ENCODE data around the gene FOXP1.

Gene FOXP1

DNA sequence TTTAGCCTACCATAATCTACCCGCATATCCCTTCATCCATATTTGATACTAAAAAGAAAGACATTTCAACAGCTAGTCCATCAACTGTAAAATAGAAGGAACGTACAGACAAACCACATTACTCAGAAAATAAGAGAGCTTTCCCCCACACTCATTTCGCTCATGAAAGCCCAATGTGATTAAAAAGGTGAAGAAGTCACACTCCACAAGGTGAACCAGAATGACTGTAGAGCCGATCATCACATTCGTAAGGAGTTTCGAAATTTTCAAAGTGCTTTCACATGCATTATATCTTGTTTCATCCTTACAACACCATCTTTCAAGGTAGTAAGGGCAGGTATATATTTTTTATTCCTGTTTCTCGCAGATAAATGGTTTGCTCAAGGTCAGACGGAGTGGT, 225.3 kb downstream of the FOXP1 start:
- TF ChIP-seq FOXP2 (optimal IDR thresholded peaks at IDR 0.05; ENCODE audit: borderline replicate concordance, extremely low read depth, extremely low read length, insufficient read depth): no peak
- TF ChIP-seq REST (IDR thresholded peaks at IDR 0.05; ENCODE audit: insufficient read depth in 1 of 2, low read depth in 2 of 2, low read length in 2 of 2): no peak
- TF ChIP-seq TAF1 (IDR thresholded peaks at IDR 0.05; ENCODE audit: borderline replicate concordance, insufficient read depth, low read length): no peak
- TF ChIP-seq SIN3A (IDR thresholded peaks at IDR 0.05; ENCODE audit: borderline replicate concordance, insufficient read depth, low read length): no peak
- TF ChIP-seq POLR2AphosphoS5 (IDR thresholded peaks at IDR 0.05; ENCODE audit: low read depth, low read length): no peak

DNA sequence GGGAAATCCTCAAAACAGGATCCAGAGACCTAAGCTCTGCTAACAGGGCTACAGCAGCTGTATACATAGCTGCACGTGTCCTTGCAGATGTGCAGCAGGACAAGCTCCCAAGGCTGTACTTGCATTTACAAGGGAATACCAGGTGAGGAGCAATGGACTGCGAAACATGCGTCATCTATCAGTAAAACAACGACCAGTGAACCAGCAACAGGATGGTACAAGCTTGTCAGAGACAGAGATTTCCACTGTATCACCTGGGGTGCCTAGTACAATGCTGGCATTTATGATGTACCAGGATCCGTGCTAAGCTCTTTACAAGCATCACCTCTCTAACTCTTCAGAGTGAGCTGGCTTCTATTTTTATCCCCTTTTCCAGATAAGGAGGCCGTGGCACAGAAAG, 227.3 kb downstream of the FOXP1 start:
- TF ChIP-seq REST (IDR thresholded peaks at IDR 0.05; ENCODE audit: insufficient read depth in 1 of 2, low read depth in 2 of 2, low read length in 2 of 2) (no peak), POLR2AphosphoS5 (IDR thresholded peaks at IDR 0.05; ENCODE audit: low read depth, low read length) (no peak), TAF1 (IDR thresholded peaks at IDR 0.05; ENCODE audit: borderline replicate concordance, insufficient read depth, low read length) (no peak), SIN3A (IDR thresholded peaks at IDR 0.05; ENCODE audit: borderline replicate concordance, insufficient read depth, low read length) (no peak), FOXP2 (optimal IDR thresholded peaks at IDR 0.05; ENCODE audit: borderline replicate concordance, extremely low read depth, extremely low read length, insufficient read depth) (no peak)

- TF ChIP-seq FOXP2 (optimal IDR thresholded peaks at IDR 0.05; ENCODE audit: borderline replicate concordance, extremely low read depth, extremely low read length, insufficient read depth): no peak
- TF ChIP-seq POLR2AphosphoS5 (IDR thresholded peaks at IDR 0.05; ENCODE audit: low read depth, low read length): no peak
- TF ChIP-seq SIN3A (IDR thresholded peaks at IDR 0.05; ENCODE audit: borderline replicate concordance, insufficient read depth, low read length): no peak
Observed at GRCh38 chr3:71355862-71356261, 227.7 kb downstream of the FOXP1 start.

DNA sequence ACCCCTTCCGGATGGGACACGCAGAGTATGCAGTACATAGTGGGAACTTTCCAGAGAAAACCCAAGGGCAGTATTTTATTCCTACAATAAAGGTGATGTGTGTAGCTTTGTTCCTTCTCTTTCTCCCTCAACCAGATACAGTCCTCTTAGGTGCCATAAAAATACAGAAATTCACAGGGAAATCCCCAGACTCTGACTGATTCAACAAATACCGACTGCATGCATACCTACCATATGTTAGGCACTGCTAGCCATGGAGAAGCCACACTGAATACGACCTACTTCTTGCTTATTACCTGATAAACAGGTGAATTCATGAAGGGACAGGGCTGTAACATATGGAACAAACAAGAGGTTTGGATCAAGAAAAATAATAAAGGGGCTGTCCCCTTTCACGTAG, 228.5 kb downstream of the FOXP1 start:
- TF ChIP-seq SIN3A (IDR thresholded peaks at IDR 0.05; ENCODE audit: borderline replicate concordance, insufficient read depth, low read length) (no peak), REST (IDR thresholded peaks at IDR 0.05; ENCODE audit: insufficient read depth in 1 of 2, low read depth in 2 of 2, low read length in 2 of 2) (no peak), FOXP2 (optimal IDR thresholded peaks at IDR 0.05; ENCODE audit: borderline replicate concordance, extremely low read depth, extremely low read length, insufficient read depth) (no peak), POLR2AphosphoS5 (IDR thresholded peaks at IDR 0.05; ENCODE audit: low read depth, low read length) (no peak), TAF1 (IDR thresholded peaks at IDR 0.05; ENCODE audit: borderline replicate concordance, insufficient read depth, low read length) (no peak)

DNA sequence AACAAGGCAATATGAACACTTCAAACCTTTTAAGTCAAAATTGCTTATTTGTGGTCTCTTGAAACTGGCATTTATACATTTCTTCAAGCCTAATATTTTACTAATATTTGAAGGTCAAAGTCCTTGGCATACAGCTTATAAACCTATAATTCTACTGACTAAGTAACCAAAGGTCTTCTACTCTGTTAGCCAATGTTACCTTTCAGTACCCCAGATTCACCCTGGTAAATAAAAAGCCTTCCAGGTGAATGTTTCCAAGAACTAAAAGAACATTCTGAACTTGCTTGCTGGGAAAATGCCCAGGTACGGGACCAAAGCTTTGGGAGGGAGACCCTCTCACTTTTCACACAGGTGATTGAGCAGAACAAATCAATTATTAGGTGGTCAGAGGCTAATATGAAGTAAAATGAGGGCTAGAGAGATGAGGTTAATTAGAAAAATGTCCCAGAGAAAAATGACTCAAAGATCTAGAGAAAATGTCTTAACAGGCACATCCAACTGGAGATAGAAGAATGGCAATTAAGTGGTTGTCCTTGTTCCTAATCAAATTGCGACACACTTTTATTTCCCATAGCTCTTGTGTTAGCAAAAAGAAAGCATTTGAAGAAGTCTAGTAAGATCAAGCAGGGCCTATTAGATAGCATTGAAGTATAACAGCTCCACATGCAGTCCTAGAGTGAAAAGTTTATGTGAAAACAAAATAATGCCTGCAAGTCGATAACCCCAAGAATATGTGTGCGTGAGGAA, 232.0 kb downstream of the FOXP1 start:
- TF ChIP-seq SIN3A (IDR thresholded peaks at IDR 0.05; ENCODE audit: borderline replicate concordance, insufficient read depth, low read length): no peak
- no peak for TF ChIP-seq TAF1 (IDR thresholded peaks at IDR 0.05; ENCODE audit: borderline replicate concordance, insufficient read depth, low read length)
- TF ChIP-seq POLR2AphosphoS5 (IDR thresholded peaks at IDR 0.05; ENCODE audit: low read depth, low read length): no peak
- TF ChIP-seq FOXP2 (optimal IDR thresholded peaks at IDR 0.05; ENCODE audit: borderline replicate concordance, extremely low read depth, extremely low read length, insufficient read depth): no peak
- no peak for TF ChIP-seq REST (IDR thresholded peaks at IDR 0.05; ENCODE audit: insufficient read depth in 1 of 2, low read depth in 2 of 2, low read length in 2 of 2)
